ENCODE results near the gene LPO.

The LPO gene

DNA sequence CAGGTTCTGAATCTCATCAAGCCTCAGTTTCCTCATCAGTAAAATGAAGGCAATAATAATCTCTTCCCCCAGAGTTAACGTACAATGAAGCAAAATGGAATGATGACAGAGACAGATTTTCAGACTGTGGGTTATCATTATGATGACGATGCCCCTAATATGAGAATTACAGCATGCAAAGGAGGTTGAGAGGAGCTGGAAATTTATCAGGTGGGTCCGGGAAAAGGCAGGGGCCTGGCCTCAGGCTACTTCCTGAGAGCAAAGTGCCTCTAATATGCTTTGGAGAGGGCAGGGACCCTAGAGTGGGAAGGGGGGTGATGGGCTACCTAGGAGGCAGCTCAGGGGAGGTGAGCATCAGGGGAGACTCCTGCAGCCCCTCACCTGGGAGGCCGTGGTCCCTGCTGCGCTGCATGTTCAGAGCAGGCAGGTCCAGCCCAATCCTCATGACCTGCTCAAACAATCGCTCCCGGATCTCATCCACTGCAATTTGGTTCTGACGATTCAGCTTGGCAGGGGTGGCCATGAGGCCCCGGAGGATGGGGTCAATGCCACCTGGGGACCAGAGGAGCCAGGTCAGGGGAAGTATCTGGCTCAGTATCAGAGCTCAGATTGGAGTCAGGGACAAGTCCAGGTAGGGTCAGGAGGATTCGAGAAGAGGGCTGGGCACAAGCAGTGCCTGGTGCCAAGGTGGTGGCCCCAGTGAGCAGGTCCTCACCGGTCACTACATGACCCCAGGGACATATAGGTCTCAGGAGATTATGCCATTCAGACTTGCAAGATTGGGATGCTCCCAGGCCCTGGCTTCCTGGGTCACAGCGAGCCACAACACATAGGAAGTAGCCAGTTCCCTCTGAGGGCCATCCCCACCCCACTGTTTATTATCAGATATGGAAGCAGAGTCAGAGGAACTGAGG, 34.2 kb downstream of the LPO start:
- Histone ChIP-seq H3K27me3 (ENCODE audit: low read depth, low read length) (peaks cover 3% of the 10 kb centered on the region), H3K27ac (ENCODE audit: low read length) (no peak overlapping the region), H3K36me3 (ENCODE audit: control insufficient read depth in 1 of 2, insufficient read depth in 2 of 2, low read length in 2 of 2) (no peaks in the 10 kb centered on the region), H3K9me3 (ENCODE audit: control insufficient read depth in 1 of 2, low read length in 2 of 2) (no peaks in the 10 kb centered on the region), H3K4me3 (ENCODE audit: low read depth in 1 of 2, low read length in 2 of 2) (no peak overlapping the region), H3K4me1 (ENCODE audit: control insufficient read depth in 1 of 2, insufficient read depth in 2 of 2, low read length in 2 of 2) (no peaks in the 10 kb centered on the region)

DNA sequence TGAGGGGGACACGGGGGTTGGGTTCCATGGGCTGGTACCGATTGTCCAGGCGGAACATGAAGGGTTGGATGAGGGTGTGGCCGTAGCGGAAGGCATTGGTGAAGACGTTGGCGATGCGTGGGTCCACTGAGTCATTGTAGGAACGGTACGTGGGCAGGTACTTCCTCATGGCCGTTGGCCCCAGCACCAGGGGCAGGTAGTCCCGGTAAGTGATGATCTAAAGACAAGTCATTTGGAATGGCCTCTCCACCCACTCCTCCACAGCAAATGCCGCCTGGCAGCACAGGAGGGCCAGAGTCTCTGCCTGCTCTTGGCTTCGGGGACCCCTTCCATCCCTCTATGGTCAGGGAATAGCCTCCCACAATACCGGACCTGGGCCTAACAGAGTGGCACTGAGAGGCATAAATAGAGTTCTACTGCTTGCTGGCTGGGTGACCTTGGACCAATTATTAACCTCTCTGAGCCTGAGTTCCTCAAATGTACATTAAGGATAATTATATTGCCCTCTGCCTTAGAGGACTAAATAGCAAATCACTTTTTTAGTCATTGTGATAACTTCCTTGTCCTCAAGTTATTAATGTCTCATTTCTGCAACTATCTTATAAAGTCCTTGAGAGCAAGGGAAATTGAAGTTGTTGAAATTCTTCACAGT, 35.2 kb downstream of the LPO start:
- no peaks in the 10 kb centered on the region for H3K36me3 ChIP-seq (ENCODE audit: control insufficient read depth in 1 of 2, insufficient read depth in 2 of 2, low read length in 2 of 2)
- no peaks in the 10 kb centered on the region for H3K9me3 ChIP-seq (ENCODE audit: control insufficient read depth in 1 of 2, low read length in 2 of 2)
- peaks cover 0 to 2% of the 10 kb centered on the region in 2 donors for H3K4me1 ChIP-seq (ENCODE audit: control insufficient read depth in 1 of 2, insufficient read depth in 2 of 2, low read length in 2 of 2)
- no peak overlapping the region for H3K27ac ChIP-seq (ENCODE audit: low read length)
- no peak overlapping the region for H3K4me3 ChIP-seq (ENCODE audit: low read depth in 1 of 2, low read length in 2 of 2)
- no peaks in the 10 kb centered on the region for H3K27me3 ChIP-seq (ENCODE audit: low read depth, low read length)

DNA sequence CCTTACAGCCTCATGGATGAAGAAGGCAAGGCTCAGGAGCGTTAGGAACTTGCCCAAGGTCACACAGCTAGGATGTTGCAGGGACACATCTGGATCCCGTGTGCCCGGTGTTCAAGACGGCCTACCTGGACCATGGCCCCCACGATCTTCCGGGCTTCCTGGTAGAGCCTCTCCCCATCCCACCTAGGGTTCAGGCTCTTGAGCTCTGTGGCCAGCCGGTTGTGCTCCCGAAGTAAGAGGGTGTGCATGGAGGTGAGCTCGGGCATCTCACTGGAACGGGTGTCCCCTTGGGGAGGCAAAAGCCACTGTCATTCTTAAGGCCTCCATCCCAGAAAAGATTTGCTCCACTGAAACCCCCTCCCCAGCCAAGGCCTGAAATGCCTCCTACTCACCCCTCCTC, 37.0 kb downstream of the LPO start:
- Histone ChIP-seq H3K4me1 (ENCODE audit: control insufficient read depth in 1 of 2, insufficient read depth in 2 of 2, low read length in 2 of 2) (peaks cover 0 to 9% of the 10 kb centered on the region in 2 donors), H3K27me3 (ENCODE audit: low read depth, low read length) (no peaks in the 10 kb centered on the region), H3K9me3 (ENCODE audit: control insufficient read depth in 1 of 2, low read length in 2 of 2) (no peaks in the 10 kb centered on the region), H3K4me3 (ENCODE audit: low read depth in 1 of 2, low read length in 2 of 2) (no peak overlapping the region), H3K27ac (ENCODE audit: low read length) (no peak overlapping the region), H3K36me3 (ENCODE audit: control insufficient read depth in 1 of 2, insufficient read depth in 2 of 2, low read length in 2 of 2) (no peaks in the 10 kb centered on the region)

DNA sequence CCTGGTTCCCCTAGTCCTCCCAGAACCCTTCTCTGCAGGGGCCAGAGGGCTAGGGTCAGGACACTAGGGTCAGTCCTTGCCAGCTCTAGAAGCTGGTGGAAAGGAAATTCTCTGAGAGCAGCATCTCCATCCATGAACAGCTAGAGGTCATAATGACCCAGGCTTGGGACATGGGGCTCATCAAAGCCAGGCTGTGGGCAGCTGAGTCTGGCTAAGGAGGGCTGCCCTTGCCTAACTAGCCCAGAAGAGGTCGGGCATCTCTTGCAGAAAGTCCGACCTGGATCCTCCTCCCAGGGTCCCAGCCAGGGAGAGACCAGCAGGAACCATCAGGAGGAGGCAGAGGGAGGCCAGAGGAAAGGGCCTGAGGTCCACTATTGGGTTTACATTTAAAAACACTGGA, 38.0 kb downstream of the LPO start:
- H3K4me1 ChIP-seq (ENCODE audit: control insufficient read depth in 1 of 2, insufficient read depth in 2 of 2, low read length in 2 of 2): peaks cover 0 to 9% of the 10 kb centered on the region in 2 donors
- no peaks in the 10 kb centered on the region for H3K9me3 ChIP-seq (ENCODE audit: control insufficient read depth in 1 of 2, low read length in 2 of 2)
- H3K4me3 ChIP-seq (ENCODE audit: low read depth in 1 of 2, low read length in 2 of 2): no peak overlapping the region
- no peak overlapping the region for H3K27ac ChIP-seq (ENCODE audit: low read length)
- no peaks in the 10 kb centered on the region for H3K27me3 ChIP-seq (ENCODE audit: low read depth, low read length)
- H3K36me3 ChIP-seq (ENCODE audit: control insufficient read depth in 1 of 2, insufficient read depth in 2 of 2, low read length in 2 of 2): no peaks in the 10 kb centered on the region

DNA sequence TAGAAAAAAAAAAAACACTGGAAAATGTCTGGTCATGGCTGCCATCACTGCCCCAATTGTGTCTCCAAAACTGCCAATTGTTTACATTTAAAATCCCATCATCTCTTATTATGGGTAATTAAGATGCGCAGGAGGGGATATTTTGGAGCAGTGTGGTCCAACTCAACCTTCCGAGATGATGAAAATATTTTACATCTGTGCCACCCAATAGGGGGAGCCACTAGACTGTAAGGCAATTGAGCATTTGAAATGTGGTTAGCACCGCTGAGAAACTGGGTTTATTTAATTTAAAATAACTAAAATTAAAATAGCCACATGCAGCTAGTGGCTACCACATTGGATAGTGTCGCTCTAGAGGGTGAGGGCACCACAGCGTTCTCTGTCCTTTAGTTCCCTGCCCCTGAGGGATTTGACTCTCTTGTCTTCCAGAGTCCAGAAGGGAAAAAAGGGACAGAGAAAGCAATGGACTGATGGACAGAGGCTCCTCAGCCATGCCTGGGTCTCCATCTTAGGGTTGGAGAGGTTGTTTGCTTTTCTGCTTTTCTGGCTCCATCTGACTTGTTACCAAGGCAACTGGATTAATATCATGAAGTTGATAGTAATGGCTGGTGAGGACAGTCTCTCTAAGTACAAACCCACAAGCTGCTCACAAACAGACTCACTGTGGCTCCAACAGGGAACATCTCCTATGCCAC, 38.9 kb downstream of the LPO start:
- H3K9me3 ChIP-seq (ENCODE audit: control insufficient read depth in 1 of 2, low read length in 2 of 2): no peaks in the 10 kb centered on the region
- H3K4me3 ChIP-seq (ENCODE audit: low read depth in 1 of 2, low read length in 2 of 2): no peak overlapping the region
- no peaks in the 10 kb centered on the region for H3K36me3 ChIP-seq (ENCODE audit: control insufficient read depth in 1 of 2, insufficient read depth in 2 of 2, low read length in 2 of 2)
- H3K27ac ChIP-seq (ENCODE audit: low read length): no peak overlapping the region
- peaks cover 0 to 9% of the 10 kb centered on the region in 2 donors for H3K4me1 ChIP-seq (ENCODE audit: control insufficient read depth in 1 of 2, insufficient read depth in 2 of 2, low read length in 2 of 2)
- H3K27me3 ChIP-seq (ENCODE audit: low read depth, low read length): no peaks in the 10 kb centered on the region

DNA sequence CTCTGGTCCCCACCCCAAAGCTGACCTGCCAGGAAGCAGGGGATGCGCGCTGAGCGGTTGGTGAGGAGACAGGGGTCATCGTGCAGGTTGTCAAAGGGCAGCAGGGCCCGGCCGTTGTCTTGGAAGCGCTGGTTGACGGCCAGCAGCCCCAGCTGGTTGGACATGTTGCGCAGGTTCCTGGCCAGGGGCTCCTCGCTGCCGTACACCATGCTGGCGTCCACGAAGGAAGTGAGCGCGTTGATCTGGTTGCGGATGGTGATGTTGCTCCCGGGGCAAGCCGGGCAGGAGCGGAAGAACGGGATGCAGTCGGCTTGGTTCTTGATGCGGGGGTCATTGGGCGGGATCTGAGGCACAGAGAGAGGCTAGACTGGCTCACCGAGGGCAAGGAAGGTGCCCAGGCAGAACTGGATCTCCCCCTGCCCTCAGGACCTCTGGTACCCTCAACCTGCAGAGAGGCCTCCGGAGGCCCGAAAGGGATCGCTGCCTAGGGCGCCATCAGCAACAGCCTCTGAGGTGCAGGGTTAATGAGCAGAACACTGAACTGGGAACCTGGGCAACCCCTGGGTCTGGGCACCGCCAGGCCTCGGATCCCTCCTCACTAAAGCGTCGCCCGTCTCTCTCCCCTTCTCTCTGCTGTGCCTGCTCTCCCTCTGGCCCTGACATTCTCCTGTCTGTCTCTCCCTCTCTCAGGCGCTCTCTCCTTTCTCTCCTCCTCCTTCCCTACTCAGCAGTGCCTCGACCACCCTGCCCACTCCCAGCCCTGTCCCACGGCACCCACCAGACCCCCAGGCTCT, 39.6 kb downstream of the LPO start:
- H3K36me3 ChIP-seq (ENCODE audit: control insufficient read depth in 1 of 2, insufficient read depth in 2 of 2, low read length in 2 of 2): no peaks in the 10 kb centered on the region
- H3K4me1 ChIP-seq (ENCODE audit: control insufficient read depth in 1 of 2, insufficient read depth in 2 of 2, low read length in 2 of 2): peaks cover 0 to 9% of the 10 kb centered on the region in 2 donors
- H3K4me3 ChIP-seq (ENCODE audit: low read depth in 1 of 2, low read length in 2 of 2): no peak overlapping the region
- no peak overlapping the region for H3K27ac ChIP-seq (ENCODE audit: low read length)
- H3K9me3 ChIP-seq (ENCODE audit: control insufficient read depth in 1 of 2, low read length in 2 of 2): no peaks in the 10 kb centered on the region
- H3K27me3 ChIP-seq (ENCODE audit: low read depth, low read length): no peaks in the 10 kb centered on the region

DNA sequence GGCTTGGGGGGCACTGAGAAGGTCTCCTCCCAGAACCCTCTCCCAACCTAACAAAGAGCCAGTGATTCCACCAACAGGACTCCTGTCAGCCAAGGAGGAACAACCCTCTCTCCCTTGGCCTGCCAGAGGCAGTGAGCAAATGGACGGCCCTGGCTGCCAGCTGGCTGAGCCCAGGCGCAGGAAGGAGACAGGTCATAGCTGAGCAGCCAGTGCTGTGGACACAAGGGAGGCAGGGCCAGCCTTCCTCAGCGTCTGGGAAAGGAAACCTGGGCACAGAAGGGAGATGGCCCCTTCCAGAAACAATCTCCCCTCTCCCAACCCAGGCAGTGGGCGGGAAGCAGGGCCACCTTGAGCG, 40.3 kb downstream of the LPO start:
- Histone ChIP-seq H3K36me3 (ENCODE audit: control insufficient read depth in 1 of 2, insufficient read depth in 2 of 2, low read length in 2 of 2) (no peaks in the 10 kb centered on the region), H3K27ac (ENCODE audit: low read length) (no peak overlapping the region), H3K4me1 (ENCODE audit: control insufficient read depth in 1 of 2, insufficient read depth in 2 of 2, low read length in 2 of 2) (peaks cover 0 to 9% of the 10 kb centered on the region in 2 donors), H3K9me3 (ENCODE audit: control insufficient read depth in 1 of 2, low read length in 2 of 2) (no peaks in the 10 kb centered on the region), H3K27me3 (ENCODE audit: low read depth, low read length) (no peaks in the 10 kb centered on the region), H3K4me3 (ENCODE audit: low read depth in 1 of 2, low read length in 2 of 2) (peak overlapping the region in 1 of 2 donors; percentile 53)

DNA sequence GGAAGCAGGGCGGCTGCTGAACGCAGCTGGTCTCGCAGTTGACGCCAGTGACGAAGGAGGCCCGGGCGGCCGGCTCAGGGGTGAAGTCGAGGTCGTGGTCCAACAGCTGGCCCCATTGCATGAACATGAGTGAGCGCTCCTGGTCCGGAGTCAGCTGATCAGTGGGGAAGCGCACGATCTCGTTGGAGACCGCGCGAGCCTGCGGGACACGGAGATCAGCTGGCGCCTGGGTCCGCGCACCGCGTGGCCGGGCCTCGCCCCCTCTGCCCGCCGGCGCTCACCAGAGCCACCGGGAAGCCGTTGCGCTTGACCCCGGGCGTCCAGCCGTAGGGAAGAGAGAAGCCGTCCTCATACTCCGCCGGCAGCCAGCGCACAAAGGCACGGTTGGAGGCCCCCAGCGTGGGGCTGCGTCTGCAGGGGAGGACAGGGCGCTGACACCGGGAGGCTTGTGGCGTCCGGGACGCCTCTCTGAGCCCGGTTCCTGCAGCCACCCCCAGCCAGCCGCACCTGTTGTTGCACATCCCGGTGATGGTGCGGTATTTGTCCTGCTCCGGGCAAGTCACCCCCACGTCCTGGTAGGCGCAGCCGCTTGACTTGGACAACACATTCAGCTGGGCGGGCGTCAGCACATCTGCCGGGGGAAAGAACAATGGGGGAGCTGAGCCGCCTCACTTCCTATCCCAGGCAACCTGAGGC, 40.8 kb downstream of the LPO start:
- H3K27me3 ChIP-seq (ENCODE audit: low read depth, low read length): no peaks in the 10 kb centered on the region
- no peak overlapping the region for H3K27ac ChIP-seq (ENCODE audit: low read length)
- peak overlapping the region in 1 of 2 donors; percentile 53 for H3K4me3 ChIP-seq (ENCODE audit: low read depth in 1 of 2, low read length in 2 of 2)
- H3K4me1 ChIP-seq (ENCODE audit: control insufficient read depth in 1 of 2, insufficient read depth in 2 of 2, low read length in 2 of 2): peaks cover 0 to 9% of the 10 kb centered on the region in 2 donors
- no peaks in the 10 kb centered on the region for H3K36me3 ChIP-seq (ENCODE audit: control insufficient read depth in 1 of 2, insufficient read depth in 2 of 2, low read length in 2 of 2)
- H3K9me3 ChIP-seq (ENCODE audit: control insufficient read depth in 1 of 2, low read length in 2 of 2): no peaks in the 10 kb centered on the region

DNA sequence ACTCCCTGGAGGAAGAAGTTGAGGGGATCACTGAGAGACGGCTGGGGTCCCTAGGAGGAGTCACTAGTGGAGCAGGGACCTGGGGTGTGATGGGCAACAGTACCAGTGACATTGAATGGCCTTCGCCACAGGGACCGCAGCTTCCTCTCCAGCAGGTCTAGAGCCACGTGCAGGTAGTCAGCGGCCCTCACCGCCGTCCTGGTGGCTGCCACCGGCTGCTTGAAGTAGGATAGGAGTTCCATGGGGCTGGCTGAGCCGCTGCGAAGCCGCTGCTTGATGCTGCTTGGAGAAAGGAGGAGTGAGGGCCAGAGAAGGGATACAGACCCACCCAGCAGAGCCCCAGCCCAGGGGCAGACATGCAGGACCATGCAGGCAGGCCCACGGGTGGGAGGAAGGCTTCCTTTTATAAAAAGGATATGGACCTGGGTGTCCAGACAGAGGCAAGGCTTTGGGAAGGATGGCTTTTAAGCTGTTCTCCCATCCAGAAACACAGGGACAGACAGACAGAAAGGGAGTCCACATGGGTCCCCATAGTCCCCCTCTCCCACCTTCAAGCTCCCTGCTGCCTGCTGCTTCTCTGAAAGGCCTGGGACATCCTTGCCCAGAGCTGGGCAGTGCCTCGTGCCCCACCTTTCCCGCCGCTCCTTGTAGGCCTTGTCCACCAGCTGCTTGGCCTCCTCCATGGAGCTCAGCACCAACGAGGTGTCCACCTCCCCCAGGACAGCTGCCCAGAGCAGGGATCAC, 41.5 kb downstream of the LPO start:
- H3K27ac ChIP-seq (ENCODE audit: low read length): no peak overlapping the region
- no peaks in the 10 kb centered on the region for H3K27me3 ChIP-seq (ENCODE audit: low read depth, low read length)
- no peak overlapping the region for H3K4me3 ChIP-seq (ENCODE audit: low read depth in 1 of 2, low read length in 2 of 2)
- H3K4me1 ChIP-seq (ENCODE audit: control insufficient read depth in 1 of 2, insufficient read depth in 2 of 2, low read length in 2 of 2): peaks cover 0 to 9% of the 10 kb centered on the region in 2 donors
- H3K36me3 ChIP-seq (ENCODE audit: control insufficient read depth in 1 of 2, insufficient read depth in 2 of 2, low read length in 2 of 2): no peaks in the 10 kb centered on the region
- H3K9me3 ChIP-seq (ENCODE audit: control insufficient read depth in 1 of 2, low read length in 2 of 2): no peaks in the 10 kb centered on the region

Measured in muscle layer of duodenum (tissue), 2 donors.